HG03064 (cell line): ENCODE results near the gene MPC1L.
"Not testable (repeated sequence)": the region's sequence is repeated elsewhere in the genome, so short reads cannot be mapped to it uniquely, and the experiment has no call there.

Experiments used
- ATAC-seq: cut with Tn5 transposase; IDR thresholded peaks from one replicate; pipeline ENCODE4 v1.9.1; 2021; ENCODE audit warnings: low read depth; ENCODE audit not compliant: unreplicated experiment

The MPC1L gene

DNA sequence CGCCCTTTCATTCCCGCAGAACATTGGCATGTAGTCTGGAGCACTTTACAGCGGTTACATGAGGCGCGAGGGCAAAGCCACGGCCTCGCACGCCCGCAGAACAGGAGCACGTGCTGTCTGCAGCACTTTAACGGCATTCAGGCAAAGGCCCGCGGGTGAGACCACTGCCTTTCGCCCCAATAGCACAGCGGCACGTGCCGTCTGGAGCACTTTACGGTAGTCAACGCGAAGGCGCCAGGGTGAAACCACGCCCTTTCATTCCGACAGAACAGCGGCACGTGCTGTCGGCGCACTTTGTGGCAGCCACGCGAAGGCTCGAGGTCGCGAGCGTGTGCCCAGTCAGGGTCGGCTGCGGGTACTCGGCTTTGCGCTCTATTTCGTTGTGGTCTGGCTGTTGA, at the start of gene MPC1L:
Gene MPC1L, plus strand, starts transcription at position 290 of the 398 bp plus-strand sequence. CDS start 138 bp downstream, outside the sequence.
- no peak for ATAC-seq

DNA sequence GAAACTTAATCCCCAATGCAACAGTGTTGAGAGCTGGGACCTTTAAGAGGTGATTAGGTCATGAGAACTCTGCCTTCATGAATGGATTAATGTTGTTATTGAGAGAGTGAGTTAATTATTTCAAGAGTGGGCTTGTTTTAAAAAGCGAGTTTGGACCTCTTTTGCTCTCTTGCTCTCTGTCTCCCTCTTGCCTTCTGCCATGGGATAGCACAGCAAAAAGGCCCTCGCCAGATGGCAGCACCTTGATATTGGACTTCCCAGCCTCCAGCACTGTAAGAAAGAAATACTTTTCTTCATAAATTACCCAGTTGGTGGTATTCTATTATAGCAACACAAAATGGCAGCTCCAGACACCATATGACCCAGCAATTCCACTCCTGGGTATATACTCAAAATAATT, 49.5 kb upstream of the MPC1L start:
- no peak for ATAC-seq

DNA sequence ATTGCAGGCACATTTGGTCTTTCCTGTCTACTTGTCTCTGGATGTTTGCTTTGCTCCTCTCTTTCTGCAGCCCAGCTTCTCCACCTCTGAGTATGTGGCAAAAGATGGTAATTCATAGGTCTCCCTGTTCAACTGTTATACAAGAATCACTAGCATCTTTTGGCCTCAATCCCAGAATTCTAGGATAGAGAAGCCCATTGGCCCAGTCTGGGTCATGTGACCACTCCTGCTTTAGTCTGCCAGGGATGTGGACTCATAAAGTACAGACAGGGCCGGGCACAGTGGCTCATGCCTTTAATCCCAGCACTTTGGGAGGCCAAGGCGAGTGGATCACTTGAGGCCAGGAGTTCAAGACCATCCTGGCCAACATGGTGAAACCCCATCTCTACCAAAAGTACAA, 47.8 kb upstream of the MPC1L start:
- ATAC-seq, result not testable (repeated sequence)

DNA sequence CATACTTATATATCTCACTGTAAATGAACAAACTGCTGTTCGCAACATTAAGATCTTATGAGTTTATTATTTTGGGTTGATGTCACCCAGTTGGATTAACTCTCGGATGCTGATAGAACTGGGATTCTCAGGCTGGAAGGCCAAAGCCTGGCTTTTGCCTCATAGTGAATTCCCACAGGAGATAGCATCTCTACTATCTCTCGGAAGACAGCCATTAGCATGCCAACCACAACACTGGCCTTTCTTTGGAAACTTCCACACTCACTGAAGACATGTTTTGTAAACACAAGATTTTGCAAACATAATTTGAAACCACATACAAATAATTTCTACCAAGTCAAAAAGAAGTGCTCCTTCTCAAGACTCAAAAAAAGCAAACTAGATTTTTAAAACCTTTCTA, 46.9 kb upstream of the MPC1L start:
- no peak for ATAC-seq

DNA sequence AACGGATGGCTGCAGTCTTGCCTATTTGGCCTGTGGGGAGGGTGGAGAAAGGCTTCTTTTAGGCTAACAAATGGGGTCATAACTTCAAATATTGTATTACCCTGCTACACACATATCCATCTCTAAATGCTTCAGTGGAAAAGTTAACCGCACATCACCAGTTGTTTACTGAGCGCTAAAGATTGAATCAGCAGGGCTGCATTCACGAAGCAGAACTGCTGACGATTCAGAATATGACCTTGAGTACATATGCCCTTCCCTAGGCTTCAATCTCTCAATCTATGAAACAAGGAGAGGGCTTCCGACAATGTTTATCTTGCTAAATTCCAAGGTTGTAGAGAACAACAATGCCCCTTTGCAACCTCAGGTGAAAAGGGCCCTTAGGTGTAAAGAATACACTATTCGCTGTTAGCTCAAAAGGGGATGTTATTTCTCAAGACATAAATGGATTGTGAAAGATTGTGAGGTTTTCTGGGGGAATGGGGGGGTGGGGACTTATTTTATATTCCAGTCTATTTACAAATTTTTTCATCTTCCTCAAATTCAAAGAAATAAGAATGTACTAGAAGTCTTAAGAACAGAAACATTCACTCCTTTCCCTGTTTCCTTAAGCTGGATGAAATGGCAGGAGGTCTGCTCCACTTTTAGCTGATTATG, 45.1 kb upstream of the MPC1L start:
- no peak for ATAC-seq

DNA sequence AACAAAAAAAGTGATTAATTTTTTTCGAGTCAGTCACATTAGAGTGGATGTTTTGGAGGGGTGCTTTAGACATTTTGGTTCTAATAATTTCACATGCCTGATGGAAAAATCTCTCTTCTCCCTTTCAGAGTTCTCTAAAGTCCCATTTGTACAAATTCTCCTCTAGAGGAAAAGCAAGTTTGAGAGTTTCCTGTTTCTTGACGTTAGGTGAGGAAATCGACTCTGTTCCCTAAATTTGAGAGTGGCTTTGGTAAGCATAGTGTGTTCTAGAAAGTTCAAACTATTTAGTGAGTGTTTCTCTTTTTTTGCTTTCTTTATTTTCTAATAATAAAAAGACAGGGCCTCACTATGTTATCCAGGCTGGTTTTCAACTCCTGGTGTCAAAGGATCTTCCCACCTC, 44.1 kb upstream of the MPC1L start:
- ATAC-seq, result no peak

DNA sequence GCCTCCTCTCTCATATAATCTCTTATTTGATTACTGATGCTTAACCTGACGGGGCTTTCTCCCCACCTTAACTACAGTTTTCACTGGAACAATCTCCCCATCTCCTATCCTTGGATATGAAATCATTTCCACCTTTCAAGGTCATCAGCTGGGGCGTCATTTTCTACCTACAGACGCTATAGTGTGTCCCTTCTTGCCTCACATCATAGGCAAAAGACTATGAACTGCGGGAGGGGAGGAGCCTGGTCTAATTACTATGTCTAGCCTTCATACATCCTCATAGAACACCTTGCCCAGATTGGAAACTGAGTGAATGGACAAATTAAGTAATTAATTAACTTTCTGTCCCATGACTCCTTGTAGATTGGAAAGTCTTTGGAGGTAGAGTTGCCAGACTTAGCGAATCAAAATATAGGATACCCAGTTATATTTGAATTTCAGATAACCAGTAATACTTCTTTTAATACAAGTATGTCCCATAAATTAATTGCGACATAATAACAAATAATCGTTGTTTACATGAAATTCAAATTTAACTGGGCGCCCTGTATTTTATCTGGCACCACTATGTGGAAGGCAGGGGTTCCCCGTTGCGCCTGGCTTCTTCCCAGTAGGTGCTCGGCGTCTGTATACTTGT, 43.2 kb upstream of the MPC1L start:
- peak; percentile 48 for ATAC-seq

DNA sequence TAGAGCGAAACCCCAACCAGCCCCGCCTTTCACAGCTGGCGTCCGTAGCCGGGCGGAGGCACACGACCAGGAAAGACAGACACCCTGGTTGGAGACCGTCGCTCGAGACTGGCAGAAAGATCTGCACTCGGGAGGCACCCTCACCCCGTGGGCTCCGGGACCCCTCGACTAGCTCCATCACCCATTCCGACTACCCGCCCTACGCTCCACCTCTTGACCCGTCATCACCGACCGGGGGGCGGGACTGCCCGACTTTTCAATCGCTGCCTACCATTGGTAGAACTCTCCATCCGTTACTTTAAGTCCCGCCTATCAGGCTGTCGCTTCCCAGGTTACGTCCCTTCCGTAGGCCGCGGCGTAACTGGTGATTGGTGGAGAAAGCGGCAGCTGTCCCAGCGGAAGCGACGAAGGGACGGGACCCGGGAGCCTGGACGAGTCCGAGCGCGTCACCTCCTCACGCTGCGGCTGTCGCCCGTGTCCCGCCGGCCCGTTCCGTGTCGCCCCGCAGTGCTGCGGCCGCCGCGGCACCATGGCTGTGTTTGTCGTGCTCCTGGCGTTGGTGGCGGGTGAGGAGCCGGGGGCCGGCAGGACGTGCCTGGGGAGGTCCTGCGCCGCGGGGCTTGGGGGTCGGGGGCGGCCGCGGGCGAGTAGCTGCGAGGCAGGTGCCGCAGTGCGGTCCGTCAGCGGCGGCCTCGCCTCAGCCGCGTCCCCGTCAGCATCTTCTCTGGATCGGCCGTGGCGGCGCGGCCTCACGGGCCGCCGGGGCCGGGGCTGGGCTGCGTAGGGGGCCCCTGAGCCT, 42.5 kb upstream of the MPC1L start, which contains the start of gene ATP6AP2:
Gene ATP6AP2, plus strand, starts transcription at position 434 of the 799 bp plus-strand sequence. Its CDS starts 96 bp downstream, at position 530.
- ATAC-seq, result peak; percentile 95

DNA sequence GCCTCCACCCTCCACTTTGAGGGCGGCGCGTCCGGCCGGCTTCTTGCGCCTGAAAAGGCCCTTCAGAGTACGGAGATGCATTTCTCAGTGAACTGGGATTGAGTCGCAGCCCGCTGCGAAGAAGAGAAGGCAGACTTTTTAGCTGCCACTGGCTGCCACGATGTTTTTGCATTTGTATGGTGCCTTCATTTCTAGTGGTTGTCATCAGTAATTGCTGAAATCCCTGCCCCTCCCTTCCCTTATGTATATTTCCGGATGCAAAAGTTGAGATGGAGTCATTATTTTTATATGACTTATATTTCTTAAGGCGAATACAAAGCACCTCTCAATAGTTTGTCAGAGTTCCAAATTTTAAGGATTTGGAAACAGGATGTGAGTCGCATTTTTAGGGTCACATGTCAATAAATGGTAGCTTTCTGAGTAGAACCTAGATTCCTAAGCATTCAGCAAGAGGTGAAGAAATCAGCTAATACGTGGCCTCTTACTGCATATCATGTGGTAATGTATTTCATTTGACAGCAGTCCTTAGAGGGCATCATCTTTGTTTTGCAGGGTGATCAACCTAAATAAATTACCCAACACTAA, 41.8 kb upstream of the MPC1L start:
- no peak for ATAC-seq

DNA sequence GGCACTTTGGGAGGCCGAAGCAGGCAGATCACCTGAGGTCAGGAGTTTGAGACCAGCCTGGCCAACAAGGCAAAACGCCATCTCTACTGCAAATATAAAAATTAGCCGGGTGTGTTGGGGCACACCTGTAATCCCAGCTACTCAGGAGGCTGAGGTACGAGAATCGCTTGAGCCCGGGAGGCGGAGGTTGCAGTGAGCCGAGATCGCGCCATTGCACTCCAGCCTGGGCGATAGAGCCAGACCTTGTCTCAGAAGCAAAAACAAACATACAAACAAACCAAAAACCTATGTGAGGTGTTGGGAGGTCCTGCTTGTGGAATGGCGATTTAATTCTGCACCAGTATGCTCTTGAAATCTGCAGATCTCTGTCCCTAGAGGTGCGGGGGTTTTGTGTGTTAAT, 41.0 kb upstream of the MPC1L start:
- not testable (repeated sequence) for ATAC-seq

DNA sequence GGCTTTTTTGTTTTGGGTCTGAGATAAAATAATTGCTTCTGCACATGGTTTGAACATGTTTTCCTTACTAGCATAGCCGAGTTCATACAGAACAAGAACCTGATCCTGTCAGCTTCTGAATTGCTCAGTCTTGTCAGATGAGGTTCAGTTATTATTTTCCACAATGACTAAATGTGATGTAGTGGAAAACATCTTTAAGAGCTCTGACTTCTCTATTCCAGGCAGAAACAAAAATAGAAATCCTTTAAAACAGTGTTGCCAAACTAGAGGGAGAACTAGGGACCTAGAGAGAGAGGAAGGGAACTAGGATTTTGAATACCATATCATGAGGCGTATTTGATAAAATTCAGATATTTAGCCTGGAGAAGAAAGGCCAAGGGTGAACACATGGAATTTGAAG, 40.4 kb upstream of the MPC1L start:
- ATAC-seq, result no peak

DNA sequence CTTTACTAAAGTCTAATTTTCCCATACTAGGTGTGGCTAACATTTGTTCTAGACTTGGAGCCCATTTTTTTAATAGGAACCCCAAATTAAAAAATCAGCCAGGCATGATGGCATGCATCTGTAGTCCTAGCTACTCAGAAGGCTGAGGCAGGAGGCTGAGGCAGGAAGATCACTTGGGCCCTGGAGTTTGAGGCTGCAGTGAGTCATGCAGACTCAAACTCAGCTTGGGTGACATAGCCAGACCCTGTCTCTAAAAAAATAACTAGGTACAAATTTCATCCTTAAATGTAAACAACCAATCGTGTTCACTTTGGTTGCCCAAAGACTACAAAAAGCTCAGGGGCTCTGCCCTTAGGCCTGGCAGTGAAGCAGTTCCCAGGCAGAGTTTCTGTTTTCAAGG, 35.6 kb upstream of the MPC1L start:
- not testable (repeated sequence) for ATAC-seq

DNA sequence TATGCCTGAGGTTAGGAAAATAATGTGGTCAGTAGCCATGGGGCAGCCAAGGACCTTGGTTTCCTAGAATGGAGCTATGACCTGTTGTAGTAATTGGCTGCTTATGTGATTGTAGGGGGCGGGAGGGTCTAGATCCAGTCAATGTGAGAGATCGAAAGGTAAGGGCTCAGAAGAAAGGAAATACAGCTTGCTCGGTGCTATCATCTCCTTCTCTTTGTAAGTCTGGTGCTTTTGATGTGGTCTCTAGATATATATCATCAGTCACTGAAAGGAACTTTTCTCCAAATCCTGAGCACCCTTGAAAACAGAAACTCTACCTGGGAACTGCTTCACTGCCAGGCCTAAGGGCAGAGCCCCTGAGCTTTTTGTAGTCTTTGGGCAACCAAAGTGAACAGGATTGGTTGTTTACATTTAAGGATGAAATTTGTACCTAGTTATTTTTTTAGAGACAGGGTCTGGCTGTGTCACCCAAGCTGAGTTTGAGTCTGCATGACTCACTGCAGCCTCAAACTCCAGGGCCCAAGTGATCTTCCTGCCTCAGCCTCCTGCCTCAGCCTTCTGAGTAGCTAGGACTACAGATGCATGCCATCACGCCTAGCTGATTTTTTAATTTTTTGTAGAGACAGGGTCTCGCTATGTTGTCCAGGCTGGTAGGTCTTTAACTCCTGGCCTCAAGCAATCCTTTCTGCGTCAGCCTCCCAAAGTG, 33.5 kb upstream of the MPC1L start:
- ATAC-seq, result not testable (repeated sequence)

DNA sequence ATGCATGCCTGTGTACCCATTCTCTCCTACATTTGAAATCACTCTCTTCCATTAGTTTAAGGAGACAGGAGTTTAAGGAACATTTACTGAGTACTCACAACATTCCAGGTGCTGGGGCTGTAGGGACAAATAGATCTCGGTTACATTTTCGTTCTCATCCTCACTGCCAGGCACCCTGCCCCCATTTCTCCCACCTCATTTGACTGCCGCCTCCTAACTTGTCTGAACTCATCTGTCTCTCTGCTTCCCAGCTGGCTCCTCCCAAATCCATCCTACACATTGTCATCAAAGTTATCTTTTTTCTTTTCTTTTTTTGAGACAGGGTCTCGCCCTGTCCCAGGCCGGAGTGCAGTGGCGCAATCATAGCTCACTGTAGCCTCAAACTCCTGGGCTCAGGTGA, 19.8 kb upstream of the MPC1L start:
- no peak for ATAC-seq

DNA sequence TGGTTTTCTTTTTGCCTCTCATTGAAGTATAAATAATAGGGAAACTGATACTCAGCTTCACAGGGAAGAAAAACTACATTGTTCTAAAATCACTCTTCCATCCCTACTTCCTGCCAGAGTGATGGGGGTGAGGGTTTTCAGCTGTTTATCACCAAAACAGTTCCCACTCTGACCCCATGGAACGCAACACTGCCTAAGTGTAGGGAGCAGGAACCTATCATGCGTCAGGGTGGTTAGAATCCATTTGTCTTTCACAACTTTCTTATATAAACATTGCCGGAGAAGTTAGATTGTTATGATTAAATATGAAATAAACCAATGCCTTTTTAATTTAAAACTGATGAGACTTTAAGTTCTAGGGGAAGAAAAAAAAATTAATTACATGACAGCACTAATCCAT, 15.8 kb upstream of the MPC1L start:
- no peak for ATAC-seq

DNA sequence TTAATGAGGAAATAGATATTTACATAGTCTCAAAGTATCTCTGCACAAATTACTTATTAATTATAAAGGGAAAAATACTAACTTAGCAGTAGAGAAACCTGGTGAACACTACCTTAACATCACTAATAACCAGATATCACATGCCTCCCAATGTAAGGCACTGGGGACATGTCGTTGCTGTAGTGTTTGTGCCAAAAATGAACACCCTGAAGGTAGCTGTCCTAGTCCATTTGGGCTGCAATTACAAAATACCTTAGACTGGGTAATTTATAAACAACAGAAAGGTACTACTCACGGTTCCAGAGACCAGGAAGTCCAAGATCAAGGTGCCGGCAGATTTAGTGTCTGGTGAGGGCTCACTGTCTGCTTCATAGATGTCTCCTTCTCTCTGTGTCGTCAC, 10.7 kb upstream of the MPC1L start:
- ATAC-seq, result no peak

DNA sequence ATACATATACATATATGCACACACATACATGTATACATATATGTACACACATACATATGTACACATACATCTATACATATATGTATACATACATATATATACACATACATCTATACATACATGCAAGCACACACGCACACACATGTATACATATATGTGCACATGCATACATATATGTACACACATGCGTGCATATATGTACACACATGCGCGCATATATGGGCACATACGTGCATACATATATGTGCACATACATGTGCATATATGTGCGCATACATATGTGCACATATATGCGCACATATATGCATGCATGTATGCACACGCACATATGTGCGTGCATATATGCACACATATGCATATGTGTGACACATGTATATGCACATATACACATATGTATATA, 7.3 kb upstream of the MPC1L start:
- no peak for ATAC-seq

DNA sequence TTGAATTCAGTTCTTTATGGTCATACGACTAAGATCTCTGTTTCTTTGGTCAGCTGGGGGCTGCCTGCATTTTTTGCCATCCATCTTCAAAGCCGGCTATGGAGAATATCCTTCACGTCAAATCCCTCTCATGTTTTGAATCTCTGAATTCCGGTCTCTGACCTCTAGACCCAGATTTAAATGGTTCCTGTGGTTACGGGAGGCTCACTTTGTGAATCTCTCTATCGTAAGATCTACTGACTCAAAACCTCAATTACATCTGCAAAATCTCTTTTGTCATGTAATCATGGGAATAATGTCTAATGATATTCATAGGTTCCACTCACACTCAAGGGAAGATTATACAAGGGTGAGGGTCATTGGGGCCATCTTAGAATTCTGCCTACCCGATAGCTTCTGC, 5.7 kb upstream of the MPC1L start:
- ATAC-seq, result no peak

DNA sequence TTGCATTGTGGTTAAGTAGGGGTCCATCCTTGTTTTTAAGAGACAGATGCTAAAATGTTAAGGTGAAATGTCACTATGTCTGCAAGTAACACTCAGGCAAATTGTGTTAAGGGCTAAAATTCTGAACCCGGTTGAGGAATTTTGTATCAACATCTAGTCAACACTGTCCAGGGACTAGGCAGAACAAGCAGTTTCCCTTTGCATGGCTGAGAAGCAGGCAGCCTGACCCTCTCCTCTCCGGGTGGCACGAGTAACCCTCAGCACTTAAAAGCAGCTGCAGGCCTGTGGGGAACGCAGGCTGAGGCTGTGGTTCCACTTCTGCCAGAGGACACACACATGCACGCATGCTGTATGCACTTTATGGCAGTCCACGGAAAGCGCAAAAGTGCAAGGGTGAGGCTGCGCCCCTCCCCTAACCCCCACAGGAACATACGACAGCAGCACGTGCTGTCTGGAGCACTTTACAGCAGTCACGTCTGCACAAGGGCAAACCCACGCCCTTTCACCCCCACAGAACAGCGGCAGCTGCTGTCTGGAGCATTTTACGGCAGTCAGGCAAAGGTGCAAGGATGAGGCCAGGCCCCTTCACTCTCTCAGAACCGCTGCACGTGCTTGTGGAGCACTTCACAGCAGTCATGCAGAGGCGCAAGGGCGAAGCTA, 619 bp upstream of the MPC1L start:
- no peak for ATAC-seq

DNA sequence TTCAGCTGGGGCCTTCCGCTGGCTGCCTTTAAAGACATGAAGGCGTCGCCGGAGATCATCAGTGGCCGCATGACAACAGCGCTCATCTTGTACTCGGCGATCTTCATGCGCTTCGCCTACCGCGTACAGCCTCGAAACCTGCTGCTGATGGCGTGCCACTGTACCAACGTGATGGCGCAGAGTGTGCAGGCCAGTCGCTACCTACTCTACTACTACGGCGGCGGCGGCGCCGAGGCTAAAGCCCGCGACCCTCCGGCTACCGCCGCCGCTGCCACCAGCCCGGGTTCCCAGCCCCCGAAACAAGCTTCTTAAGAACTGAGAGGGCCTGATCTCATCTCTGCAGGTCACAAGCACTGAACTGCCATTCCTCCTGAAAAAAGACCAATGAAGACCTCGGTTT, 437 bp downstream of the MPC1L start:
- no peak for ATAC-seq
